ENCODE results near the gene S100PBP.
A peak's percentile ranks its signal among the peaks of the same experiment; 100 is the strongest.

Gene S100PBP

DNA sequence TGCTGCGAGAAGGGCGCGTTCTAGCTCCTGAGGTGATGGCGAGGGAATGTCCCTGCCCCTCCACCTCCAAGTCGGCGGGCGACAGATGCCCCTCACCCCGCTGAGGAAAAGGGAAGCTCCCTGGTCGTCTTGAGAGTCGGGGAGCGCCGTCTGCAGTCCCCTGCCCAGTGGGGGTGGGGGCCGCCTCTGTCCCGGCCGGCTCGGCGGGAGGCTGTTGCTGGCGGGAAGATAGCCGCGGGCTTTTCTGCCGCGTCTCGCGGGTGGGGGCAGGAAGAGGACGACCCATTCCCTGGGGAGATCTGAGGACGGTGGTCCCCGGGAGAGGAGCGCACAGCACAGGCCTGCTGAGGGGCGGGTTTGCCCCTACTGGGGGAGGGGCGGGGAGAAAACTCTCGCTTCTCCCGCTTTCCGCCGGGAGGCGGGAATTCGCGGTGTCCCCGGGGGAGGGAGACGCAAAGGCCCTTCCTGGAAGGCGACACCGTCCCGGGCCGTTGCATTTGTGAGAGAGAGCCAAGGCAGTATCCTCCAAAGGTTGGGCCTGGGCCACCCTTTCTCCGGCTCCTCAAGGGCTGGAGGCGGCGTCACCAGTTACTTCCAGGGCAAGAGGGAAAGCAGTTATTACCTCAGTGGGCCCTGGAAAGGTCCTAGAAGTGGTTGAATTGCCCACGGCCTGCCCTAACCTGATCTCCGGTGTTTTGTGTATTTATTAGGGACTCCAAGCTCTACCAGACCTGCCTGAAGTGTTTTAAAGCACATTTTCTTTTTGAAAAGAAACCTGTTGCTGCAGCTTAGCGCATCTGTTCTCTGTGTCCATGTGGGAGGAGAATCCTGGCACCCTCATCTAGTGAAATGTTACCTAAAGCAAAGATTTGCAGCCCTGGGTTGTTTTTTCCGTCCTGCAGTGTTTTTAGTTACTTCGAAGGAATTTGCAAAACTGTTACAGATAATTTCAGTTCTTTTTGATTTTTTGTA, 648 bp downstream of the S100PBP start:
- peak overlapping the region; percentile 85 for H3K4me3 ChIP-seq (ENCODE audit: low read depth, low read length)
- TF ChIP-seq, protein P1, sequence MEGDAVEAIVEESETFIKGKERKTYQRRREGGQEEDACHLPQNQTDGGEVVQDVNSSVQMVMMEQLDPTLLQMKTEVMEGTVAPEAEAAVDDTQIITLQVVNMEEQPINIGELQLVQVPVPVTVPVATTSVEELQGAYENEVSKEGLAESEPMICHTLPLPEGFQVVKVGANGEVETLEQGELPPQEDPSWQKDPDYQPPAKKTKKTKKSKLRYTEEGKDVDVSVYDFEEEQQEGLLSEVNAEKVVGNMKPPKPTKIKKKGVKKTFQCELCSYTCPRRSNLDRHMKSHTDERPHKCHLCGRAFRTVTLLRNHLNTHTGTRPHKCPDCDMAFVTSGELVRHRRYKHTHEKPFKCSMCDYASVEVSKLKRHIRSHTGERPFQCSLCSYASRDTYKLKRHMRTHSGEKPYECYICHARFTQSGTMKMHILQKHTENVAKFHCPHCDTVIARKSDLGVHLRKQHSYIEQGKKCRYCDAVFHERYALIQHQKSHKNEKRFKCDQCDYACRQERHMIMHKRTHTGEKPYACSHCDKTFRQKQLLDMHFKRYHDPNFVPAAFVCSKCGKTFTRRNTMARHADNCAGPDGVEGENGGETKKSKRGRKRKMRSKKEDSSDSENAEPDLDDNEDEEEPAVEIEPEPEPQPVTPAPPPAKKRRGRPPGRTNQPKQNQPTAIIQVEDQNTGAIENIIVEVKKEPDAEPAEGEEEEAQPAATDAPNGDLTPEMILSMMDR (IDR thresholded peaks at IDR 0.05; ENCODE audit: low read depth, low read length): no peak

DNA sequence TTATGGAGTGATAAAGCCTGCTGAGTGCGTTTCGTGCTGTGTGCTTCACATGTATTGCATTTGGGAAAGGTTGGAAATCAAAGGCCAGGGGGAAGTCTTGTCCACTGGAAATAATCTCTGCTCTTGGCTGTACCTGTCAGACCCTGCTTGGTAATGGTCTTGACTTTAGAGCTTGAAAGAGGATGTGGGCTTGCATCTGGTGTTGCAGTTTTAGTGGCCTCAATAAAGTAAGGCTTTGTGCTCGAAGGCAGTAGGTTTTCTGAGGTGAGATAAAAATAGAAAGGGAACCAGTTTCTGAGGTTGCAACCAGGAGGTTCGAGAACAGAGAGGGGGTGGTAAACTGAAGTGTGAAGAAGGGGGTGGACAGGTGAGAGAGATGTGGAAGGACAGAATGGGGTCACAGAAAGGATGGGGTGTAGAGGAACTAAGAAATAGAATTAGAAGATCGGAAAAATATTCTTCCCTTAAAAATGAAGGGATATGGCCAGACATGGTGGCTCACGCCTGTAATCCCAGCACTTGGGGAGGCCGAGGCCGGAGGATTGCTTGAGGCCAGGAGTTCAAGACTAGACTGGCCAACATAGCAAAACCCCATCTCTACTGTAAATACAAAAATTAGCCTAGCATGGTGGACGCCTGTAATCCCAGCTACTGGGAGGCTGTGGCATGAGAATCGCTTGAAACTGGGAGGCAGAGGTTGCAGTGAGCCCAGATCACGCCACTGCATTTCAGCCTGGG, 1.5 kb downstream of the S100PBP start:
- H3K4me3 ChIP-seq (ENCODE audit: low read depth, low read length): peak overlapping the region; percentile 85
- TF ChIP-seq, protein P1 (IDR thresholded peaks at IDR 0.05; ENCODE audit: low read depth, low read length): no peak

DNA sequence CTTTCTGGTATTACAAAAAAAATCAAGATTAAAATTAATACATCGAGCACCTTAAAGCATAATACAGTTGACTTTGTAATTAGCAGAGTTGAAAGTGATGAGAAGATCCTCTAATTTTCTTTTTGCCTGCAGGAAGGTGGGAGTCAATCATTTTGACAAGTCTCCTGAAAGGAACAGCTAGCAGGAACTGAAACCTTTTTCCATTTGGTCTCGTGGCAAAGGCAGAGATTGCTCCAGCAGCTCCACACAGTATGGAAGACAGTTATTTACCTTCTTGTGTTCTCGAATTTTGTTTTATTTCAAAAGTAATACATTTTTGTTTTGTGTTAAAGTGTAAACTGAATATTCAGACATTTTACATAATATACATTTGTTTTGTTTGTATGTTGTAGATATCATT, 7.7 kb downstream of the S100PBP start:
- TF ChIP-seq, protein P1 (IDR thresholded peaks at IDR 0.05; ENCODE audit: low read depth, low read length): no peak

DNA sequence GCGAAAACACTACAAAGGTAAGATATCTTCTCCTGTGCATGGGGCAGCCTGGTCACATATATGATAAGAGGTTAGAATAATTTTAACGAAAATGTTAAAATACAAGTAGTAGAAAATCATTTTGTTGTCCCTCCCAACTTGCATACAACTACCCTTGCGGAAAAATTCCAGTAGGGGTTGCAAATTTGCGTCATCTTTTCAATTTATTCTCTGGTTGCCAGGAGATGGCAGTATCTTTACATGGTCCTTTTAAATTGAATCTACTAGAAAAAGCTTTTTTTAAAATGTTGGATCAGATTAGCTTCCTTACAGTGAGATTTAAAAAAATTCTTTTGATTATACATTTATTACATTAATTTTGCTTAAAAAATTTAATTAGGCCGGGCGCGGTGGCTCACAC, 10.9 kb downstream of the S100PBP start:
- no peak overlapping the region for H3K4me3 ChIP-seq (ENCODE audit: low read depth, low read length)
- TF ChIP-seq, protein P1 (IDR thresholded peaks at IDR 0.05; ENCODE audit: low read depth, low read length): no peak

More for the DNA sequence above, 7.7 kb downstream of the S100PBP start:
- H3K4me3 ChIP-seq (ENCODE audit: low read depth, low read length): no peak overlapping the region

DNA sequence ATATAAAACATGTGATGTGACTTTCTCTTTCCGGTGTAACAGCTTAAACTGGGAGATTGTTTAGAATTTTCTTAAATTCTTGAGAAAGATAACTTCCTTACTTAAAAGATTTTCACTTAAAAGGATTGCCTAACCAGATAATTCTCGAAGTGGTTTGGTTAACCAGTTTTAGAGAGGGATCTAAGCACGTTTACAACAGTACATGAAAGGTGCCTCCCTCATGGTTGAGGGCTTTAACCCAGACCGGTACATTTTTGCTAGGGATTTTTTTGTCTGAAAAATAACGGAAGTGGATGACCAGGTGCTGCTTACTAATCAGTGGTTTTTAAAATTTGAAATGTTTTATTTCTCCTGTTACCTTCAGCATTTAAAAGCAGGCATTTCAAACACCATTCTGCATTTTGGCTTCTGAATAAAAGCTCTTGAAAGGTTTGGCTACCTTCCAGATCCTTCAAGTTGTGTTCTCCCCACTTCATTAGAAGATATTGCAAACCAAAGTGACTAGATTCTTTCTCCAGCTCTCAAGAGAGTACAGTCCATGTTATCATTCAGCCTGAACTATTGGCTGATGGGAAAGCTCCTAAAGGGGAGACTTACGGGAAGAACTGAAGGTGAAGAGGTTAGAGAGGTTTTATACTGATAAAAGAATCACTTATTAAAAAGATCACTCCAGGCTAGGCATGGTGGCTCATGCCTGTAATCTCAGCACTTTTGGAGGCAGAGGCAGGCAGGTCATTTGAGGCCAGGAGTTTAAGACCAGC, 12.8 kb downstream of the S100PBP start:
- H3K4me3 ChIP-seq (ENCODE audit: low read depth, low read length): no peak overlapping the region
- TF ChIP-seq, protein P1 (IDR thresholded peaks at IDR 0.05; ENCODE audit: low read depth, low read length): no peak

DNA sequence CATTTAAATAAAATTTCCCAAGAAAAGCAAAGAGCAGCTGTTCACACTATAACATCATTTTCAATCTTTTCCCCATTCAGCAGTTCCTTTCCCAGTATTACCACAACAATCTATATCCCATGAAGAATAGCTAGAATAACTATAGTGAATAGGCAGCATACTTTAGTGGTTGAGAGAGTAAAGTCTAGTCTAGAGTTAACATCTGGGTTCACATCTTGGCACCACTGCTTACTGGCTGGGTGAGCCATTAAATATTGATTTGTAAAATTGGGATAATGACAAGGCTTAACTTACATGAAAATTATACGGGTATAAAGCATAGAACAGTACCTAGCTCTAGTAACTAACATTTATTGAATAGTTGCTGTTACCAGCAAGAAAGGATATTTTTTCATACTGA, 14.4 kb downstream of the S100PBP start:
- TF ChIP-seq, protein P1 (IDR thresholded peaks at IDR 0.05; ENCODE audit: low read depth, low read length): no peak
- H3K4me3 ChIP-seq (ENCODE audit: low read depth, low read length): no peak overlapping the region
